Omental fat pad (tissue), 4 donors: ENCODE measurements around the gene NHSL1. TPM values are rescaled to one million over a fixed set of nuclear protein-coding genes. Genes with fewer than 3 reads are reported as not detected.

ENCODE experiments used
- ATAC-seq: fragments of 150-250 bp; one replicate; pipeline ENCODE4 v1.9.1; 2016; ENCODE audit warnings: mild to moderate bottlenecking, moderate library complexity; ENCODE audit not compliant: low FRiP score
- DNase-seq: peaks from one replicate; pipeline ENCODE4 v3.0.0-alpha.2; 2019; ENCODE audit warnings: low spot score
- CTCF ChIP-seq, 3 donors: fragments of 450-650 bp; IDR thresholded peaks; one replicate each; pipeline ENCODE4 v1.5.1; 2016 to 2017; ENCODE audit warnings: antibody characterized with exemption in 3 of 3, mild to moderate bottlenecking in 3 of 3, moderate library complexity in 2 of 3
- total RNA-seq, 4 donors: library from RNA; depleted of rRNA; stranded (reverse); fragments of >200 nt; gene quantifications; one replicate each; pipeline ENCODE4 v1.1.0, GENCODE V29; 2016

NHSL1 gene
- total RNA-seq, 4 donors from 2014 or later = 15.9 to 23.2 (median 18.4) TPM

GRCh38 chr6:138404666-138405337 lies 94.5 kb downstream of the NHSL1 start:
- ATAC-seq (peak; percentile 27), DNase-seq (no peak)
- TF ChIP-seq CTCF (IDR thresholded peaks at IDR 0.05) = no peak

GRCh38 chr6:138403801-138404665 lies 95.3 kb downstream of the NHSL1 start, which contains the start of gene HEBP2:
HEBP2 (plus strand) TSS chr6:138404223; CDS start chr6:138404496, 273 bp downstream.
- DNase-seq = peak; percentile 70
- peak; percentile 90 for ATAC-seq
- TF ChIP-seq CTCF (IDR thresholded peaks at IDR 0.05) = no peak

DNA sequence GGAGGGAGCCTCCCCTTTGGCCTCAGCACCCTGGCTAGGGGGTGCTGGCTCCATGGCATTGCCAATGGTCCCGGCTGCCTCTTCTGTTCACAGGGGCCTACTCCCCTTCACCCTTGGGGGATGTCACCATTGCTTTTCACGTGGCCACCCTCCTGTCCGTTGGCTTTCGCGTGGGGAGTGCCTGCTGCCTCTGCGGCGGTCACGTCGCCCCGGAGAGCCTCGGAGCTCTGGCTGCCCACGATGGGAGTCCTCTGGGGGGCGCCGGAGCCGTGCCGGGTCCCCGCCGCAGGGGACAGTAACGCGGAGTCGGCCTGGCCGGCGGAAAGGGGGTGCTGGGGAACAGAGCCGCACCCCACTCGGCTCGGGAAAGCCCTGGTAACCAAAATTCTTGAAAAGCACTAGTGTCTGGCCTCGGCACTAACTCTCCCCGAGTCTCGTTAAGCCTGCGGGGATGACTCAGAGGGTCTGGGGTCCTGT lies 95.9 kb downstream of the NHSL1 start:
- DNase-seq (no peak), ATAC-seq (peak; percentile 21)
- no peak for TF ChIP-seq CTCF (IDR thresholded peaks at IDR 0.05)

GRCh38 chr6:138402838-138403187 lies 96.5 kb downstream of the NHSL1 start:
- DNase-seq (no peak), ATAC-seq (no peak)
- TF ChIP-seq CTCF (IDR thresholded peaks at IDR 0.05) = no peak

GRCh38 chr6:138401960-138402837 lies 97.1 kb downstream of the NHSL1 start:
- DNase-seq = no peak
- no peak for TF ChIP-seq CTCF (IDR thresholded peaks at IDR 0.05)
- no peak for ATAC-seq

DNA sequence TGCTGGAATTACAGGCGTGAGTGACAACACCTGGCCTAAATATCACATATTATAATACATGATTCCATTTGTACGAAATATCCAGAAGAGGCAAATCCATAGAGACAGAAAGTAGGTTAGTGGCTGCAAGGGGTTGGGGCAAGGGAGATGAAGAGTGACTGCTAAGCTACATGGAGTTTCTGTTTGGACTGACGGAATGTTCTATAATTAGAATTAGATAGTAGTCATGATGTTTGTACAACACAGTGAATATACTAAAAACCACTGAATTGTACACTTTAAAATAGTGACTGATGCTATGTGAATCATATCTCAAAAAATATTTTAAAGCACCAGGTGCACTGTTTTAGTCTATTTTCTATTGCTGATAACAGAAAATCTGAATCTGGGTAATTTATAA lies 99.0 kb downstream of the NHSL1 start:
- DNase-seq = no peak
- ATAC-seq = no peak
- no peak for TF ChIP-seq CTCF (IDR thresholded peaks at IDR 0.05)
